Measurements from ENCODE around the gene ZNF829. TPM values are rescaled to one million over a fixed set of nuclear protein-coding genes. Genes with fewer than 3 reads are reported as not detected.

The ZNF829 gene
- total RNA-seq, 1 donor from 2014 or later = 2.8 TPM

GRCh38 chr19:36838784-36839324 is 77.2 kb downstream of the ZNF829 start:
- intact Hi-C loops (cut with micrococcal nuclease) = no loop called here
- ATAC-seq (no peak), DNase-seq (no peak)

Other genes with a start within 250 kb of the ZNF829 start
- gene ZNF461, start 249.5 kb downstream of the ZNF829 start, total RNA-seq = 10.8 TPM
- gene ZNF567, start 228.7 kb downstream of the ZNF829 start, total RNA-seq = 3.7 TPM
- 5.6 TPM for gene ZNF850, start 143.5 kb downstream of the ZNF829 start, total RNA-seq
- 10.8 TPM for gene ZNF790, start 77.9 kb downstream of the ZNF829 start, total RNA-seq
- gene ZNF345, start 65.4 kb downstream of the ZNF829 start, total RNA-seq = 2.9 TPM
- gene ZNF568, start within 50 bp of the ZNF829 start, total RNA-seq = 7.4 TPM
- gene ZNF420, start 162.1 kb upstream of the ZNF829 start, total RNA-seq = 8.4 TPM